Keratinocyte (primary cell): ENCODE data around the gene SKIDA1.

Source experiments
- EZH2 ChIP-seq: IDR thresholded peaks from one replicate; pipeline ENCODE4 v1.6.1; 2012; ENCODE audit warnings: inconsistent platforms, mild to moderate bottlenecking, low read length, moderate library complexity
- TF ChIP-seq, protein P1 (sequence below), 3 experiments: IDR thresholded peaks in 1 of 3; conservative IDR thresholded peaks in 1 of 3; optimal IDR thresholded peaks in 1 of 3; 2 replicates in 2 of 3; 3 replicates in 1 of 3; pipeline versions ENCODE3 to v1.5.1; 2011; ENCODE audit warnings: low read length in 3 of 3, mild to moderate bottlenecking in 3 of 3, moderate library complexity in 2 of 3, control low read depth in 1 of 3, inconsistent platforms in 1 of 3; ENCODE audit not compliant: insufficient read depth in 2 of 3; ENCODE audit errors: extremely low read depth in 1 of 3

DNA sequence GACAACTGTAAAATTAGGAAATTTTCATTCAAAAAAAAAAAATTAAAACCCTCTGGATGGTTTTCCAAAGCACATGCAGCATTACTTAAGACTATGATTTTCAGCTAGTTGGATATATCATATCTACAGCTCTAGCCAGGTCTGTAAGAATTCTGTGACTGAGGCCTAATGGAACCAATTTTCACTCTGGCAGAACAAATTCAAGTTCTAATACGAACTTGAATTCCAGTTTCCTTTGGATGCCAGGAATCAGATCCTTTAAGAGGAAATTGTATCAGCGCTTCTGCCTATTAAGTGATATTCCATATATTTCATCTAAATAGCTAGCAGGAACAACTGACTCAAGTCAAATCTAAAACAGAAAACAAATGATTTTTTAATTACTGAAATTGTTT, 34.8 kb downstream of the SKIDA1 start:
- TF ChIP-seq, protein P1, sequence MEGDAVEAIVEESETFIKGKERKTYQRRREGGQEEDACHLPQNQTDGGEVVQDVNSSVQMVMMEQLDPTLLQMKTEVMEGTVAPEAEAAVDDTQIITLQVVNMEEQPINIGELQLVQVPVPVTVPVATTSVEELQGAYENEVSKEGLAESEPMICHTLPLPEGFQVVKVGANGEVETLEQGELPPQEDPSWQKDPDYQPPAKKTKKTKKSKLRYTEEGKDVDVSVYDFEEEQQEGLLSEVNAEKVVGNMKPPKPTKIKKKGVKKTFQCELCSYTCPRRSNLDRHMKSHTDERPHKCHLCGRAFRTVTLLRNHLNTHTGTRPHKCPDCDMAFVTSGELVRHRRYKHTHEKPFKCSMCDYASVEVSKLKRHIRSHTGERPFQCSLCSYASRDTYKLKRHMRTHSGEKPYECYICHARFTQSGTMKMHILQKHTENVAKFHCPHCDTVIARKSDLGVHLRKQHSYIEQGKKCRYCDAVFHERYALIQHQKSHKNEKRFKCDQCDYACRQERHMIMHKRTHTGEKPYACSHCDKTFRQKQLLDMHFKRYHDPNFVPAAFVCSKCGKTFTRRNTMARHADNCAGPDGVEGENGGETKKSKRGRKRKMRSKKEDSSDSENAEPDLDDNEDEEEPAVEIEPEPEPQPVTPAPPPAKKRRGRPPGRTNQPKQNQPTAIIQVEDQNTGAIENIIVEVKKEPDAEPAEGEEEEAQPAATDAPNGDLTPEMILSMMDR (optimal IDR thresholded peaks at IDR 0.05 in 1 of 3, IDR thresholded peaks at IDR 0.05 in 1 of 3, conservative IDR thresholded peaks at IDR 0.05 in 1 of 3; ENCODE audit: extremely low read depth in 1 of 3, insufficient read depth in 2 of 3, low read length in 3 of 3), result no peak
- no peak for TF ChIP-seq EZH2
